Myocyte (in vitro differentiated cells): ENCODE results near the gene MAP3K10. TPM values are rescaled to one million over a fixed set of nuclear protein-coding genes. Genes with fewer than 3 reads are reported as not detected.
"Not testable (repeated sequence)": the region's sequence is repeated elsewhere in the genome, so short reads cannot be mapped to it uniquely, and the experiment has no call there.

Experiments used
- DNase-seq: peaks from one replicate; pipeline ENCODE4 v3.0.0-alpha.2; 2012; ENCODE audit warnings: low read depth
- polyA plus RNA-seq: library from polyadenylated mRNA; unstranded; fragments of >200 nt; gene quantifications from one replicate; pipeline ENCODE4 v1.2.1, GENCODE V29; 2012; ENCODE audit warnings: missing spikeins
- total RNA-seq: library from RNA; depleted of rRNA; stranded (reverse); fragments of >200 nt; gene quantifications from 2 replicates; pipeline ENCODE4 v1.2.3, GENCODE V29; 2014

The MAP3K10 gene
- total RNA-seq = 11.1 and 12.8 TPM in 2 replicates
- 13.9 TPM for polyA plus RNA-seq

- peak; percentile 71 for DNase-seq
Measured at GRCh38 chr19:40190891-40191835, at the start of gene MAP3K10. Gene MAP3K10, plus strand, starts transcription at chr19:40191426. Its CDS starts 606 bp downstream, at chr19:40192032.

DNA sequence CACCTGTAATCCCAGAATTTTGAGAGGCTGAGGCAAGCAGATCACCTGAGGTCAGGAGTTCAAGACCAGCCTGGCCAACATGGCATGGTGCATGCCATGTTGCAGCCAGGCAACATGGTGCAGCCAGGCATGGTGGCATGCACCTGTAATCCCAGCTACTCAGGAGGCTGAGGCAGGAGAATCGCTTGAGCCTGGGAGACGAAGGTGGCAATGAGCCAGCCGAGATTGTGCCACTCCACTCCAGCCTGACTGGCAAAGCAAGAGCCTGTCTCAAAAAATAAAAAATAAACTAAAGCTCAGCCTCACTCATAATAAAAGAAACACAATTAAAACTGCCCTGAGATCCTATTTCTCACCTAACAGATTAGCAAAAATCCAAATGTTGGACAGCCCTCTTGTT, 49.7 kb upstream of the MAP3K10 start:
- DNase-seq = no peak

DNA sequence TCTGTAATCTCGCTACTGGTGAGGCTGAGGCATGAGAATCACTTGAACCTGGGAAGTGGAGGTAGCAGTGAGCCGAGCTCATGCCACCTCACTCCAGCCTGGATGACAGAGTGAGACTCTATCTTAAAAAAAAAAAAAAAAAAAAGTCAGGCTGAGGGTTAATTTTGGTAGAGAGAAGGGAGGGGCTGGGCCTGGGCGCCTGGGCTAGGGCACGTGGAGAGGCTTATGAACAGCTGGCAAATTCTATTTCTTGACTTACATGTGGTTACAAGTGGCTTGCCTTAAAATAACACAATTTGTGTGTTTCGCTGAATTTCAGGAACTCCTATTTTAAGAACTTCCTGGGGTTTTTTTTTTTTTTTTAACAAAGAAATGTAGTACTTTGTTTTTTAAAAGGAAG, 47.6 kb upstream of the MAP3K10 start:
- DNase-seq = peak; percentile 80

- no peak for DNase-seq
Measured at GRCh38 chr19:40144151-40144550, 47.1 kb upstream of the MAP3K10 start.

DNA sequence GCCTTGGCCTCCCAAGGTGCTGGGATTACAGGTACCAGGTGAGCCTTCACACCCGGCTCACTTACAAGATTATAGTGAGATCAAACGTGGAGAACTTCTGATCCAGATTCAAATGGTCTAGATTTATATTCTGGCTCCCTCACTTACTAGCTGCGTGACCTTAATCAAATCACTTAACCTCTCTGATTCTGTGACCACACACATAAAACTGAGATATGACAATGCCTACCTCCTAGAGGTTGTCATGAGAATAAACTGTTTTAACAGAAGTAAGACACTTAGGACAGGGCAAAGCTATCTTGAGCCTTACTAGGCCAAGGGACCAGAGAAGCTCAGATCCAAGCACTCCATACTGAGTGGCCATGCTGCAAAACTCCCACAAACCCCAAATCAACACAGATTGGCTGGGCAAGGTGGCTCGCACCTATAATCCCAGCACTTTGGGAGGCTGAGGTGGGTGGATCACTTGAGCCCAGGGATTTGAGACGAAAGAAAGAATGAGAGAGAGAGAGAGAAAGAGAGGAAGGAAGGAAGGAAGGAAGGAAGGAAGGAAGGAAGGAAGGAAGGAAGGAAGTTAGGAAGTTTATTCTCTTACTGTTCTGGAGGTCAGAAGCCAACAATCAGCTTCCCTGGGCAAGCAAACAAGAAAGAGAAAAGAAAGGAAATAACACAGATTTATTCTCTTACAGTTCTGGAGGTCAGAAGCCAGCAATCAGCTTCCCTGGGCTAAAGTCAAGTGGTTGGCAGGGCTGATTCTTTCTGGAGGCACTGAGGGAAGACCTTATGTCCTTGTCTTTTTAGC, 46.1 kb upstream of the MAP3K10 start:
- DNase-seq = no peak

GRCh38 chr19:40145749-40146029, 45.5 kb upstream of the MAP3K10 start:
- not testable (repeated sequence) for DNase-seq

GRCh38 chr19:40147338-40147692, 43.9 kb upstream of the MAP3K10 start:
- no peak for DNase-seq

- DNase-seq = peak; percentile 51
Measured at GRCh38 chr19:40147693-40148347, 43.4 kb upstream of the MAP3K10 start.

DNA sequence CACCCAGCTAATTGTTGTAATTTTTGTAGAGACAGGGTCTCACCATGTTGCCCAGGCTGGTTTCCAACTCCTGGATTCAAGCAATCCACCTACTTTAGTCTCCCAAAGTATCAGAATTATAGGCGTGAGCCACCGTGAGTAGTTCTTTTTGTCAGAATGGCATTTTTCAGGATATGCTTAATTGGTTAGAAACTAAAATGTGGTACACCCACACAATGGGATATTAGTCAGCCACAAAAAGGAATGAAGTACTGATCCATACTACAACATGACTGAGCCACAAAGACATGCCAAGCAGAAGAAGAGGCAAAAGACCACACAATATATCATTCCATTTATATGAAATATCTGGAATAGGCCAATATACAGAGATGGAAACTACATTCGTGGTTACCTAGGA, 41.7 kb upstream of the MAP3K10 start:
- DNase-seq = no peak

DNA sequence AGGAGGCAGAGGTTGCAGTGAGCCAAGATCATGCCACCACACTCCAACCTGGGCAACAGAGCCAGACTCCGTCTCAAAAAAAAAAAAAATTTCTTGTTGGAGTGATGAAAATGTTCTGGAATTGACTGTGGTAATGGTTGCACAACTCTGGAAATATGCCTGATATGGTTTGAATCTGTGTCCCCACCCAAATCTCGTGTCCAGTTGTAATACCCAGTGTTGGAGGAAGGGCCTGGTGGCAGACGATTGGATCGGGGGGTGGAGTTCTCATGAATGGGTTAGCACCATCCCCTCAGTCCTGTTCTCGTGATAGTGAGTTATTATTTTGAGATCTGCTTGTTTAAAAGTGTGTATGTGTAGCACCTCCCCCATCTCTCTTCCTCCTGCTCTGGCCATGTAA, 41.1 kb upstream of the MAP3K10 start:
- DNase-seq = no peak

DNA sequence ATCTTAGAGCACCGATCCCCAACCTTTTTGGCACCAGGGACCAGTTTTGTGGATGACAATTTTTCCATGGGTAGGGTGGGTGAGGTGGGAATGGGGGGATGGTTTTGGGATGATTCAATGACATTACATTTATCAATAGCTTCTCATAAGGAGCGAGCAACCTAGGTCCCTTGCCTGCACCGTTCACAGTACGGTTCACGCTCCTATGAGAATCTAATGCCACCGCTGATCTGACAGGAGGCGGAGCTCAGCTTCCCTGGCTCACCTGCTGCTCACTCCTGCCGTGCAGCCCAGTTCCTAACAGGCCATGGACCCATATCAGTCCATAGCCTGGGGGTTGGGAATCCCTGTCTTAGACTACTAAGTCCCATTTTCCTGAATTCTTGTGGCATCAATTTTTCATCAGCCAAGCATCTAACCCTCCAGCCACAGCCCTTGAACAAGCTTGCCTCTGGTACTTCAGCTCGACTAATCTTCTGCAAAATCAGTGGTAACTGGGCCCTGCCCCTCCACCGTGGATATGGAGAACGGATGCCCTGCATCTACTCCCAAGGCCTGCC, 37.0 kb upstream of the MAP3K10 start:
- no peak for DNase-seq

- DNase-seq = no peak
Measured at GRCh38 chr19:40155749-40156265, 35.4 kb upstream of the MAP3K10 start.

DNA sequence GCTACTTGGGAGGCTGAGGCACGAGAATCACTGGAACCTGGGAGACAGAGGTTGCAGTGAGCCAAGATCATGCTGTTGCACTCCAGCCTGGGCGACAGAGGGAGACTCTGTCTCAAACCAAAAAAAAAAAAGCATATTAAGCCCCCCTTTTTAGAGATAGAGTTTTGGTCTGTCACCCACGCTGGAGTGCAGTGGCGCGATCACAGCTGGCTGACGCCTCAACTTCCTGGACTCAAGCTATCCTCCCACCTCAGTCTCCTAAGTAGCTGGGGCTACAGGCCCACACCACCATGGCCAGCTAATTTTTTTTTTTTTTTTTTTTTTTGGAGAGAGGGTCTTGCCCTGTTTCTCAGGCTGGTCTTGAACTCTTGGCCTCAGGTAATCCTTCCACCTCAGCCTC, 34.2 kb upstream of the MAP3K10 start:
- DNase-seq = no peak

DNA sequence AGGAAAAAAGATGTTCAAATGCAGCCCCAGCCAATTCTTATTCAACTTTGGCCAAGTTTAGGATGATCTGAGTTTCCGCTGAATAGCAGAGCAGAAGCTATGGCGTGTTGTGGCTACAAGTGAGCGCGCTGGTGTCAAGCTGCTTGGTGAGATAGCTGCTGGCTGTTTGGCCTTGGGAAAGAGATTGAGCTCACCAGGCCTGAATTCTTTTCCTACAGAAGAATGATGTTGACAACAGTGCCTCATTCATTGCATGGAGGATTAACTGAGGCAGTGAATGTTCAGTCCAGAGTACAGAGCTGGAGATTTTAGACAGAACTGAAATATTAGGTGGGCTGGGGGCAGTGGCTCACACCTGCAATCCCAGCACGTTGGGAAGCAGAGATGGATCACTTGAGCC, 31.5 kb upstream of the MAP3K10 start:
- DNase-seq = no peak

GRCh38 chr19:40162104-40162503, 29.1 kb upstream of the MAP3K10 start:
- DNase-seq = no peak

DNA sequence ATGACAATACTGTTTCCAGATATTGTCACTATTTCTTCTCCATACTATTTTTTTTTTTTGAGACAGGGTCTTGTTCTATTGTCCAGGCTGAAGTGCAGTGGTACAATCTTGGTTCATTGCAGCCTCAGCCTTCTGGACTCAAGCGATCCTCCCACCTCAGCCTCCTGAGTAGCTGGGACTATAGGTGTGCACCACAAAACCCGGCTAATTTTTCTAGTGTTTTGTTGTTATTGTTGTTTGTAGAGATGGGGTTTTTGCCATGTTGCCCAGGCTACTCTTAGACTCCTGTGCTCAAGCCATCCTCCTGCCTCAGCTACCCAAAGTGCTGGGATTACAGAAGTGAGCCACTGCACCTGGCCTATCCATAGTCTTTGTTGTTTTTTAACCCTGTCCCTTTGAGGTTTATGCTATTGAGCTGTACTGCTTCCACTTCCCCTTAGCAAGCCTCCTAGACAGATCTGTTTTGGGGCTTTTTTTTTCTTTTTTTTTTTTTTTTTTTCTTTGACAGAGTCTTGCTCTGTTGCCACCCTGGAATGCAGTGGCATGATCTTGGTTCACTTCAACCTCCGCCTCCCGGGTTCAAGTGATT, 27.6 kb upstream of the MAP3K10 start:
- no peak for DNase-seq

DNA sequence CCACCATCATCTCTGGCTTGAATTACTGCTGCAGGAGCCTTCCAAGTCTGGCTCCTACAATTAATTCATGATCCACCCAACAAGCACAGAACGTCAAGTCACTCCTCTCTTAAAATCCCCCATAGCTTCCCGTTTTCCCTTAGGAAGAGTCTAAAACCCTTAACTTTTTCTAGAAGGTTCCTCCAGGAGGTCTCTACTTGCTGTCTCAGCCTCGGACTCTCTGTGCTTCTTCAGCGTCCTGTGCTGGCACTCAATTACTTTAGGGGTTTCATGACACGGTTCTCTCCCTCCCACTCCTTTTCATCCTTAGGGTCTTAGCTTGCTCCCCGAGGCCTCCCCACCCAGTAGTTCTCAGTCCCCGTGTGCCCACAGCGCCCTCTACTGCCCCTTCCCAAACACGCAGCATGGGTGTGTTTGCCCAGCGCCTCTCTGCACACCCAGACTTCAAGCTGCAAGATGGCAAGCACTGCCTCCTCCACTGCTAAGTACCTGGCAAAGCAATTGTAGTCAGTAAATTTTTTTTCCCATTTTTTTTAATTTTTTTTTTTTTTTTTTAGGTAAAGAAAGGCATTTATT, 25.8 kb upstream of the MAP3K10 start:
- DNase-seq = peak; percentile 45

DNA sequence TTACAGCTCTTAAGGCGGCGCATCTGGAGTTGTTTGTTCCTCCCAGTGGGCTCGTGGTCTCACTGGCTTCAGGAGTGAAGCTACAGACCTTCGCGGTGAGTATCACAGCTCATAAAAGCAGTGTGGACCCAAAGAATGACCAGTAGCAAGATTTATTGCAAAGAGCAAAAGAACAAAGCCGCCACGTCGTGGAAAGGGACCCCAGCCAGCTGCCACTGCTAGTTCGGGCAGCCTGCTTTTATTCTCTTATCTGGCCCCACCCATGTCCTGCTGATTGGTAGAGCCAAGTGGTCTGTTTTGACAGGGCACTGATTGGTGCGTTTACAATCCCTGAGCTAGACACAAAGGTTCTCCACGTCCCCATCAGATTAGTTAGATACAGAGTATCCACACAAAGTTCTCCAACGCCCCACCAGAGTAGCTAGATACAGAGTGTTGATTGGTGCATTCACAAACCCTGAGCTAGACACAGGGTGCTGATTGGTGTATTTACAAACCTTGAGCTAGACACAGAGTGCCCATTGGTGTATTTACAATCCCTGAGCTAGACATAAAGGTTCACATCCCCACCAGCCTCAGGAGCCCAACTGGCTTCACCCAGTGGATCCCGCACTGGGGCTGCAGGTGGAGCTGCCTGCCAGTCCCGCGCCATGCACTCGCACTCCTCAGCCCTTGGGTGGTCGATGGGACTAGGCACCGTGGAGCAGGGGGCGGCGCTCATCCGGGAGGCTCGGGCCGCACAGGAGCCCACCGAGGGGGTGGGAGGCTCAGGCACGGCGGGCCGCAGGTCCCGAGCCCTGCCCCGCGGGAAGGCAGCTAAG, 21.5 kb upstream of the MAP3K10 start:
- DNase-seq = not testable (repeated sequence)

DNA sequence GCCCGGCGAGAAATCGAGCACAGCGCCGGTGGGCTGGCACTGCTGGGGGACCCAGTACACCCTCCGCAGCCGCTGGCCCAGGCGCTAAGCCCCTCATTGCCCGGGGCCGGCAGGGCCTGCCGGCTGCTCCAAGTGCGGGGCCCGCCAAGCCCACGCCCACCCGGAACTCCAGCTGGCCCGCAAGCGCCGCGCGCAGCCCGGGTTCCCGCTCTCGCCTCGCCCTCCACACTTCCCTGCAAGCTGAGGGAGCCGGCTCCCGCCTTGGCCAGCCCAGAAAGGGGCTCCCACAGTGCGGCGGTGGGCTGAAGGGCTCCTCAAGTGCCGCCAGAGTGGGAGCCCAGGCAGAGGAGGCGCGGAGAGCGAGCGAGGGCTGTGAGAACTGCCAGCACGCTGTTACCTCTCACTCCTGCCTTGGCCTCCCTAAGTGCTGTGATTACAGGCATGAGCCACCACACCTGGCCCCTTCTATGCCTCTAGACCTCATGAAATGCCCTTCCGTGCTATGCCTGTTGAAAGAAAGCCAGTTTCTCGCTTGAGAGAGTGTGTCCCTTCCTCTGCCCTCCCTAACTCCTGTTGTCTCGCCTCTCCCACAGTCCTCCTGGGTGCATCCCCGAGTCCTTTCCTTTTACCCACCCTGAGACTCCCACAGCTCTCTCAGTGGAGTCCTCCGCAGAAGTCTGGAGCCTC, 20.8 kb upstream of the MAP3K10 start:
- not testable (repeated sequence) for DNase-seq
